GM10266 (cell line): ENCODE results near the gene ECEL1.

Experiments used
- DNase-seq: peaks from one replicate; pipeline ENCODE4 v3.0.0; 2012; ENCODE audit errors: extremely low spot score
- TF ChIP-seq, protein P1 (sequence below): IDR thresholded peaks from 2 replicates; pipeline ENCODE4 v1.5.1; 2012; ENCODE audit warnings: mild to moderate bottlenecking, low read depth; ENCODE audit not compliant: control insufficient read depth, insufficient read depth; ENCODE audit errors: missing control alignments

The ECEL1 gene

DNA sequence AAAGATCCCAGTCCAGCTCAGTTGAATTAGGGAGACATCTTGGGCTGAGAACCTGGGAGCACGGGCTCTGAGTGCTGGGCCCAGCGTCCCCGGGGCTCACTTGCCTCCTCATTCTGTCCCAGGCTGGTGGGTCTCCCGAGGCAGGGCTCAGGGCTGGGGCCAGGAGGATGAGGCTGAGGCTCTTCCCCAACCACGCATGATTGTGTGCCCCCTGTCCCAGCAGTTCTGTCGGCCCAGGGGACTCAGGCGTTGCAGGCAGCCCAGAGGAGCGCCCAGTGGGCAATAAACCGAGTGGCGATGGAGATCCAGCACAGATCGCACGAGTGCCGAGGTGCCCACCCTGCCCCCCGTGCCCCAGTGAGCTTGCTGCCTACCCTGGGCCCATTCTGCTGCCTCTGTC lies 33.5 kb upstream of the ECEL1 start:
- TF ChIP-seq, protein P1, sequence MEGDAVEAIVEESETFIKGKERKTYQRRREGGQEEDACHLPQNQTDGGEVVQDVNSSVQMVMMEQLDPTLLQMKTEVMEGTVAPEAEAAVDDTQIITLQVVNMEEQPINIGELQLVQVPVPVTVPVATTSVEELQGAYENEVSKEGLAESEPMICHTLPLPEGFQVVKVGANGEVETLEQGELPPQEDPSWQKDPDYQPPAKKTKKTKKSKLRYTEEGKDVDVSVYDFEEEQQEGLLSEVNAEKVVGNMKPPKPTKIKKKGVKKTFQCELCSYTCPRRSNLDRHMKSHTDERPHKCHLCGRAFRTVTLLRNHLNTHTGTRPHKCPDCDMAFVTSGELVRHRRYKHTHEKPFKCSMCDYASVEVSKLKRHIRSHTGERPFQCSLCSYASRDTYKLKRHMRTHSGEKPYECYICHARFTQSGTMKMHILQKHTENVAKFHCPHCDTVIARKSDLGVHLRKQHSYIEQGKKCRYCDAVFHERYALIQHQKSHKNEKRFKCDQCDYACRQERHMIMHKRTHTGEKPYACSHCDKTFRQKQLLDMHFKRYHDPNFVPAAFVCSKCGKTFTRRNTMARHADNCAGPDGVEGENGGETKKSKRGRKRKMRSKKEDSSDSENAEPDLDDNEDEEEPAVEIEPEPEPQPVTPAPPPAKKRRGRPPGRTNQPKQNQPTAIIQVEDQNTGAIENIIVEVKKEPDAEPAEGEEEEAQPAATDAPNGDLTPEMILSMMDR = no peak
- no peak for DNase-seq

DNA sequence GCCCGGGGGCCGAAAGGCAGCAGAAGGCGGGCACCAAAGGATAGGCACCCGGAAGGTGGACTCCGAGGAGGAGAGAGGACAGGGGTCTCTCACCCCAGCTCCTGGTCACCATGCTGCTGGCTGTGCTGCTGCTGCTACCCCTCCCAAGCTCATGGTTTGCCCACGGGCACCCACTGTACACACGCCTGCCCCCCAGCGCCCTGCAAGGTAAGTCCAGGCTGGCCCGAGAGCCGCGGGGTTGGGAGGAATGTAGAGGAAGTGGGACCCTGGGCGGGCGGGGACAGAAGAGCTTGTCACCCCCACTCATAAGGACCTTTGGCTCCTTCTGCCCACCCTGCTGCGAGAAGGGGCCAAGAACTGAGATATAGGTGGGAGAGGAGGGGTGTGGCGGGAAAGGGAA lies 32.9 kb upstream of the ECEL1 start:
- TF ChIP-seq, protein P1 = no peak
- DNase-seq = no peak

DNA sequence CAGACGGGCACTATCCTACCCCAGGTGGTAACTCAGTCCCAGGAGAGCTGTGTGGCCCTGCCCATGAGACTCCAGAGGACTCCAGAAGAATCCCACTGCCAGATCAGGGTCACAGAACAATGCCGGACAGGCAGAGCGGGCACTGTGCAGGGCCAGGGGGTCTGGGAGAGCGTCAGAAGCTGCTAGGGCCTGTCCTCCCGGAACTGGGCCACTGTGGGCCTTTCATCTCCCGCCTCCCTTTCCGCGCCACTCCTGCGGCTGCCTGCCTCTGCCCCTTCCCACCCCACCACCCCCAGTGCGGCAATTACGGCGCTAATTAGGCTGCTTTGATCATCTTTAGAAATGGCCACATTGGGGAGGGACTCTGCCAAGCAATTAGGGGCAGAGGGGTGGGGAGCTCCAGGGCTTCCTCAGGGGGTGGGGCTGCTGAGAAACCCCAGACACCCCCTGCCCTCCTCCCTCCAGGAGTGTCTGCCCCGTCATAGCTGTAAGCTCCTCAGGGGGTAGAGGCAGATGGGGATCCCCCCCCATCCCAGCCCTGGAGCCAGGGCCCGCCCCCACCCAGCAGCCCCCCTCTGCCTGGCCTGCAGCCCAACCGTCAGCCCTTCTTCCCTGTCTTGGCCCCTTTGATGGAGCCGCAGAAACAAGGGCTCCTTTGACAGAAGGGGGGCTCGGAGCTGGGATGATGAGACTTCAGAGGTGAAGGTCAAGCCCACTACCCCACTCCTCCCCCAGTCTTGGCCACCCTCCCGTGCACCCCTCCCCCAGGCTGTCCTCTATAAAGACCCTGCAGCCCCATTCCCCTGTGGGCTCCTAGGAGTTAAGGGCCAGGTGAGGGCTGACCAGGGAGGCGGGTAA lies 32.2 kb upstream of the ECEL1 start, which contains the start of gene PRSS56:
TSS of gene PRSS56 (plus strand) at position 808 of the 858 bp plus-strand sequence. CDS start 211 bp downstream, outside the sequence.
- TF ChIP-seq, protein P1 = no peak
- DNase-seq = no peak

DNA sequence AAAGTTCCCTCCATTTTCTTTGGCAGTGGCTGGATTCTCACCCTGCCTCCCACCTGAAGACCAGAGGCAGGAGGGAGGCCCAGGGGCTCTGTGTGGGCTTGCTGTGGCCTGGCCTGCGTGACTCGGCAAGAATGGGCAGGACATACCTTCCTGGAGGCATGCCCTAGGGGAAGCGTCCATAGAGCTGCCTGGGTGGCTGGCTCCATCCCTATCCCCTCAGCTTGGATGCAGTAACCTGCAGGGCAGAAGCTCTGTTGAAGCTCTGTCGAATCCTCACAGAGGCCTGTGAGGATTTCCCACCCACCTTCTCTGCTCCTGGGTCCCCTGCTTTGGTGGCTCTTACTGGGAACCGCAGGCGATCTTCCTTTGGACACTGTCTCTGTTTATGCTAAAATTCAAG lies 31.2 kb upstream of the ECEL1 start:
- DNase-seq = no peak

DNA sequence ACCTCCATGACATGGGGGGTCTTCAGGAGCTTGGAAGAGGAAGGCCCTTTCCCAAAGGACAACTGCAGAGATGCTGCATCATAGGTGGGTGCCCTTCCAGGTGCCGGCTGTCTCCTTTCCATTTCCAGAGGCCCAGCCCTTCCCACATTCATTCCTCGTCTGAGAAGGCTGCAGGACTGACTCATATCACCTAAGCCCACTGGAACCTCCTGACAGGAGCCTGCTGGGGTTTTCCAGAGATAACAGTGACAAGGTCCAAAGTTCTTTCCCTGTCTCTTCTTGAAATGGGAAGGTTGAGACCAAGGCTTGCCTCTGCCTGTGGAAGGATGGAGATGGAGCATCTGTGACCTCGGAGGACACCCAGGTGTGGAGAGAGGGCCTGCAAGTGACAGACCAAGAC lies 28.9 kb upstream of the ECEL1 start:
- TF ChIP-seq, protein P1 = no peak
- DNase-seq = no peak

More for the DNA sequence above, 31.2 kb upstream of the ECEL1 start:
- TF ChIP-seq, protein P1 = no peak

DNA sequence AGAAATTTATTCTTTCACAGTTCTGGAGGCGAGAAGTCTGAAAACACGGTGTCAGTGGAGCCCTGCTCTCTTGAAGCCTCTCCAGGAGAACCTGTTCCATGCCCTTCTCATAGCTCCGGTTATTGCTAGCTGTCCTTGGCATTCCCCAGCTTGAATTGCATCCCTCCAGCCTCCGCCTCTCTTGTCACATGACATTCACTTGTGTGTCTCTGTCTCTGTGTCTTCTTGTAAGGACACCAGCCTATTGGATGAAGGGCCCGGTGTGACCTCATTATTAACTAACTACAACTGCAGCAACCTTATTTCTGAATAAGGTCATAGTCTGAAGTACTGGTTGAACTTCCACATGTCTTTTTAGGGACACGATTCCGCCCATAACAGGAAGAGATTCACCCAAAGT lies 28.0 kb upstream of the ECEL1 start:
- DNase-seq = no peak
- TF ChIP-seq, protein P1 = no peak

DNA sequence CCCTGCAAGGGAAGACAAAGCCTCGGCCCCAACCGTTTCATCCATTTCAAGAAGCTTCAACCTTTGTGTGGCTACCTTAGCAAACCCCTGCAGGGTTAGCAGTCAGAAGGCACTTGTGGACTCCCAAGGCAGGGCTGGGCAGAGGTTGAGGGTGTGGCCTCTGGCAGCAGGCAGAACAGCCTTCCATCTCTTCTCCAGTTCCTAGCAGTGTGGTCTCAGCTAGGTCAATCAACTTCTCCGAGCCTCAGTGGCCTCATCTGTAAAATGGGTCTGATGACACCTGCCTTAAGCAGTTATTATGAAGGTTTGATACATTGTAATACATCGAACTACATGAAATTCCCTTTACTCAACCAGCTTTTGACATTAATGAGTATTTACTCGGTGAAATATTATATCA lies 25.7 kb upstream of the ECEL1 start:
- TF ChIP-seq, protein P1 = no peak

More for the DNA sequence above, 25.7 kb upstream of the ECEL1 start:
- DNase-seq = no peak
